RCC 7860 (cell line): ENCODE results near the gene BRAT1.
"Not testable (repeated sequence)": the region's sequence is repeated elsewhere in the genome, so short reads cannot be mapped to it uniquely, and the experiment has no call there.

ENCODE experiments used
- DNase-seq: peaks from one replicate; pipeline ENCODE4 v3.0.0-alpha.2; 2015; ENCODE audit warnings: low spot score
- FAIRE-seq: peaks from 2 replicates; lab custom pipeline; 2012; peaks lifted over from hg19 to GRCh38; lab: Jason Lieb, UNC

The BRAT1 gene

GRCh38 chr7:2555121-2556052 lies at the start of gene BRAT1:
Gene BRAT1 (minus strand): TSS chr7:2555524. CDS start chr7:2554431, 1,093 bp downstream.
- DNase-seq, result peak; percentile 94
- peak; percentile 55 for FAIRE-seq

GRCh38 chr7:2604608-2605174 lies 49.4 kb upstream of the BRAT1 start:
- FAIRE-seq (no peak), DNase-seq (no peak)

- no peak for DNase-seq
- FAIRE-seq, result no peak
Measured at GRCh38 chr7:2603044-2603965, 48.0 kb upstream of the BRAT1 start.

GRCh38 chr7:2602406-2603043 lies 47.2 kb upstream of the BRAT1 start:
- DNase-seq, result no peak
- FAIRE-seq, result no peak

DNA sequence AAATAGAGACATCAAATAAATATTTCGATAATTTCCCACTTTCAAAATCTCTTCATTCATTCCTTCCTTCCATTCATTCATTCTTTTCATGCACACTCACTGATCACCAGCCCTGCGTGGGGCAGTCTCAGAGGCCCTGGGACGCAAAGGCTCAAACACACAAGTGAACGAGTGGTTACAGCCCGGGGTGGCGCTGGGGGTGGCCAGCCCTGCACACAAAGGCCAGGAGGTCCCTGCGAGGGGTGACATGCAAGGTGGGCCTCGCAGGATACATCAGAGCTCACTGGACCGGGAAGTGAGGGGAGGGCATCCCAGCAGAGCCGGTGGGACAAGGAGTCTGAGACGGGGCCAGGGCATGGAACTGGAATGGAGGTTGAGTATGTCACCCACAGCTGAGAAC lies 46.6 kb upstream of the BRAT1 start:
- FAIRE-seq (no peak), DNase-seq (no peak)

DNA sequence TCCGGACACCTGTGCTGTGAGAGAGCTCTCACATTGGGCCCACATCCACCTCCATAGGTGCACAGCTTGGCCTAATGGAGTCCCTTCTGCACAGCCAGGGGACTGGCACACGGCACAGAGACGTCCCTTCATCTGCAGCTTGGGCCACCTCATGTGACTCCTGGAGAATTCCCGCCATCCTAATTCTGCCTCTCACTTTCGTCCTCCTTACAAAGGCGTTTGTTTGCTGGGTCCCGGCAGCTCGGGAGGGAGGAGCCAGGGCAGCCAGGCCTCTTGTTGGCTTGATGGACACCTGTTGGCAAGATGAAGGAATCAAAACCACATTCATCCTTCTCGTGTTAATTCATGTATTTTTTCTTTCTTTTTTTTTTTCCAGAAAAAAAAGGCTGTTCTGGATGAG lies 45.7 kb upstream of the BRAT1 start:
- FAIRE-seq (no peak), DNase-seq (no peak)

- no peak for FAIRE-seq
- no peak for DNase-seq
Measured at GRCh38 chr7:2598154-2598823, 43.0 kb upstream of the BRAT1 start.

DNA sequence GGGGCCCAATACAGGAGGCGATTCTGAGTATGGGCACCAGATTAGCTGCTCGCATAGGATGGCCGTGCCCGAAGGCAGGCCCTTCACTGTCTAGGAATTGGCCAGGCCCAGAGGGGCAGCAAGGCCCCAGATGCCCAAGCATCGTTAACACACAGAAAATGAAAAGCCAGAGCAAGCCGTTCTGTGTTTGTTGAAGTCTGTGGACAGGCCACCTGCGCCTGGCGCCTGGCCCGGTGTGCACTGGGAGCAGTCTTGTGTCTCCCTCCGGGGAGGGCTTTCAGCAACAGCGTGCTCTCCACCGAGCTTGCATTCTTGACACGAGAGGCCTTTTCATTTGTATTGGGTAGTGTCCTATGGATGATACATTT lies 41.9 kb upstream of the BRAT1 start:
- DNase-seq (no peak), FAIRE-seq (no peak)

DNA sequence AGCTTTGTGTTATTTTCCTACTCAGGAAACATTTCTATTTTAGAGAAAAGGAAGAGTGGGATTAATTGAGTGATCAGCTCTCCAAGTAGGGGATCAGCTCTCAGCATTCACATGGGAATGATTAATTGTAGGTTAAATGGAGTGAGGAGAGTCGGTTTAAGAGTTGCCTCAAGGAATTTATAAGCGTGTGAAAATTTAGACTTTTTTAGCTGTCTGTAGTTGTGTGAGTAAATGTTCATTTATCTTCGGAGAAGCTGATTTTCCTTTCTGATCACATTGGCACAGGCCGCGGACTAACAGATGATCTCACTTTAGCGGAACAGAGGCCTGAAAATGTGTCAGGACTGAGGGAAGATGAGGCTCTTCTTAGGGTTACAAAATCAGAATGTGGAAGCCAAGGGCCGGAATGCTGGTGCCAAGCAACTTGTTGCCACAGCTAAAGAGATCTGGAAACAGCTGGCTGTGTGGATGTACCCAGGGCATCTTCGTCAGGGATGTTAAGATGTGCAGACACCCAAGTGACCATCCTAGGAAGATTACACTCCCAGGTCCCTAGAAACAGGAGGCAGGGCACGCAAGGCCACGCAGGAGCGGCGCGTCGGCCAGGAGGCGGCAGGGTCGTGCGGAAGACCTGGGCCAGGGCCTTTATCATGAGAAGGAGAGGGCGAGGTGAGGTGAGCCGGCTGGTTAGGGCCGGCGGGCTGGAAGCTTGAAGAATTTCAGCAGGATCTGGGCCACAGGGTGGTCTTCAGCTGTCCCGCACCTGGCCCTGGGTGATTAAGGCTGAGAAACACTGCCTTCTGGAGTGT lies 41.3 kb upstream of the BRAT1 start:
- FAIRE-seq (no peak), DNase-seq (no peak)

GRCh38 chr7:2595258-2595860 lies 40.0 kb upstream of the BRAT1 start:
- no peak for FAIRE-seq
- DNase-seq, result no peak

GRCh38 chr7:2594599-2594998 lies 39.3 kb upstream of the BRAT1 start:
- FAIRE-seq, result no peak
- no peak for DNase-seq

GRCh38 chr7:2593036-2593727 lies 37.9 kb upstream of the BRAT1 start:
- FAIRE-seq (no peak), DNase-seq (no peak)

- FAIRE-seq, result no peak
- DNase-seq, result no peak
Measured at GRCh38 chr7:2592375-2592865, 37.1 kb upstream of the BRAT1 start.

- not testable (repeated sequence) for FAIRE-seq, DNase-seq
Measured at GRCh38 chr7:2589941-2590340, 34.6 kb upstream of the BRAT1 start.

- FAIRE-seq, result no peak
- no peak for DNase-seq
Measured at GRCh38 chr7:2589341-2589740, 34.0 kb upstream of the BRAT1 start.

DNA sequence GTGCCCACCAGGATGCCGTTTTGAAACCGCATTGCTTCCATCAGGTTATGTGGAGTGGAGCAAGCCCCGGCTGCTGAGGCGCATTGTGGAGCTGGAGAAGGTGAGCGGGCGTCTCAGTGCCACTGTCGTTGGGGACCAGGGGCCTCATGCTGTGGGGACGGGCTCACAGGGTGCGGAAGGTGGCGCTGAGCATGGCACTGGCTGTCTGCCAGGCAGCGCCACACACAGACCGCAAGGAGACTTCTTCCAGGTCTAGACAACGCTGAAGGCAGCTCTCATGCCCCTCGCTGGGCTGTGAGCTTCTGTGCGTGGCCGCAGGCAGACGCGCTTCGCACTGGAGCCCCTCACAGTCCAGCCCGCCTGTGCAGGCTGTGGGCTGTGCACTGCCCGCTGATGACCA lies 32.5 kb upstream of the BRAT1 start:
- DNase-seq, result no peak
- no peak for FAIRE-seq

DNA sequence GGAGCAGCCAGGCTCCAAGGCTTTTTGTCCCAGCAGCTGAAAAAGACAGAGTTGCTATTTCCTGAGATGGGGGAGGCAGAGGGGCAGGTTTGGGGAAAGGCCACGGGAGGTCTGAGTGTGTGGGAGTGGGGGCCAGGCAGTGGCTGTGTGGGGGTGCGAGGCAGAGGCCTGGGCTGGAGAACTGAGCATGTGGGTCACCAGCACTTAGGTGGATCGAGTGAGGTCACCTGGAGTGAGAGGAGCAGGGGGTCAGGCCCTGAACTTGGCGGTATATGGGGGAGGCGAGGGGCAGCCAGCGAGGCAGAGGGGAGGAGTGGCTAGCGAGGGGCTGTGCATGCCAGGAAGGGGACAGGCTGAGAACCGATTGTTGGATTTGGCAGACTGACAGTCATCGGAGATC lies 31.8 kb upstream of the BRAT1 start:
- no peak for DNase-seq
- FAIRE-seq, result no peak

DNA sequence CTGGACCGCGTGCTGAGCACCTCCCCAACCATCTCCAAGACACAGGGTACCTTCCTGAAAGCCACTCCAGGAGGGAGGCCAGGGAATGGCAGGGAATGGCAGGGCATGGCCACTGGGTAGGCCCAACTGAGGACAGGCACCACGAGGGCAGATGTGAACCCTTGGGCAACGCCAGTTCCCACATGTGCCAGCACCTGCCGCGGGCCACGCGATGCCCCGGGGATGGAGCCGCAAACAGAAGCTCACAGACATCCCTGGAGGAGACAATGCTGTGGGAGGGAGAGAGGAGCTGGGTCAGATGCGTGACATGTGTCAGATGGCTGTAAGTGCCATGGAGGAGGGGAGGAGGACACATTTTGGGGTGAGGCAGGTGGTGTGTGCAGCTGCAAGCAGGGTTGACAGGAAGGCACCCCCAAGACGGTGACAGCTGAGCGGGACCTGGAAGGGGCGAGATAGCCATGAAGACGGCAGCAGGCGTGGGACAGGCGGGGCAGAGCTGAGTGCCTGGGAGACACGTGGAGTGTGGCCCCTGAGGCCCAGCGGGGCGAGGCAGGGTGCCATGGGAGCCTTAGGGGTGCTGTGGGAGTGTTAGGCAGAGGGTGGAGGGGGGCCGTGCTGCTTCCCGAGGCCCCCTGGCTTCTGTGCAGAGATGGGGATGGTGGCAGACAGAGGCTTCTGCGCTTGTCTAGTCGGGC lies 31.1 kb upstream of the BRAT1 start:
- DNase-seq (no peak), FAIRE-seq (no peak)
